Measurements from ENCODE around the gene EYS.

The EYS gene

DNA sequence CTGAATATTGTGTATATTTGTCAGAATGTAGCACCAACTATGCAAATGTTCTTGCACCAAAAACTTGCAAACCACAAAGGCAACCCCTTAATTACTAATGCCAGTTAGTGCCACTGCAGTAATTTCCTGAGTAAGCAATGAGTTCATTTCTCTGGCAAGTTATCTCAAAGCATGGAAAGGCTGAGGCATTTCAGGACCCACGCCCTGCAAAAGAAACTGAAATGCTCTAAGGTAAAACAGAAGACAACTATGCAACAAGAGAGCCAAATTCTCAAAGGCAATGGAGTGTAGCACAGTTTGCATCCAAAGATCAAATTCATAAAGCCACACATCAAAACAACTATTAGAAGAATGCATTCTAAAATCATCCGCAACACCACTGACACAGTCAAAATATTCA, 994.4 kb downstream of the EYS start:
- in situ Hi-C loops (cut with HindIII; ENCODE audit: low sequenced_read_pairs) = no loop called here
- no peak overlapping the region for H3K4me3 ChIP-seq (ENCODE audit: low read depth, low read length)
- TF ChIP-seq, protein P1, sequence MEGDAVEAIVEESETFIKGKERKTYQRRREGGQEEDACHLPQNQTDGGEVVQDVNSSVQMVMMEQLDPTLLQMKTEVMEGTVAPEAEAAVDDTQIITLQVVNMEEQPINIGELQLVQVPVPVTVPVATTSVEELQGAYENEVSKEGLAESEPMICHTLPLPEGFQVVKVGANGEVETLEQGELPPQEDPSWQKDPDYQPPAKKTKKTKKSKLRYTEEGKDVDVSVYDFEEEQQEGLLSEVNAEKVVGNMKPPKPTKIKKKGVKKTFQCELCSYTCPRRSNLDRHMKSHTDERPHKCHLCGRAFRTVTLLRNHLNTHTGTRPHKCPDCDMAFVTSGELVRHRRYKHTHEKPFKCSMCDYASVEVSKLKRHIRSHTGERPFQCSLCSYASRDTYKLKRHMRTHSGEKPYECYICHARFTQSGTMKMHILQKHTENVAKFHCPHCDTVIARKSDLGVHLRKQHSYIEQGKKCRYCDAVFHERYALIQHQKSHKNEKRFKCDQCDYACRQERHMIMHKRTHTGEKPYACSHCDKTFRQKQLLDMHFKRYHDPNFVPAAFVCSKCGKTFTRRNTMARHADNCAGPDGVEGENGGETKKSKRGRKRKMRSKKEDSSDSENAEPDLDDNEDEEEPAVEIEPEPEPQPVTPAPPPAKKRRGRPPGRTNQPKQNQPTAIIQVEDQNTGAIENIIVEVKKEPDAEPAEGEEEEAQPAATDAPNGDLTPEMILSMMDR (IDR thresholded peaks at IDR 0.05; ENCODE audit: low read depth, low read length) = no peak
- peak; percentile 35 for DNase-seq (ENCODE audit: low read depth, low spot score)

DNA sequence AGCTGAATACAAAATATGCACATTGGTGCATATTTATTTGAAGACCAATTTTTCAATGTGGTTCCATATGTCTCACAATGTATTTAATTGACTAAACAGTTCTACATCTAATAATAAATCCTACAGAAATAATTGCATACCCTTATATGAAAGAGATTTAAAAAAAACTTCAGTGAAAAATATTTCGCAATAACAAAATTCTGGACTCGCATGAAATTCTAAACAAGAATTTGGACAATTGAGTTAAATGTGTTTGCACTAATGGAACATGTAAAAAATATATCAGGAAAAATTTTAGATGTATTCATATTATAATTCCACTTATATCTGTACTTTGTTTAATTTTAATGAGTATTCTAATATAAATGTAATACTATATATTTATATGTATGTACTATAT, 1003.1 kb downstream of the EYS start:
- TF ChIP-seq, protein P1 (IDR thresholded peaks at IDR 0.05; ENCODE audit: low read depth, low read length) = no peak
- in situ Hi-C loops (cut with HindIII; ENCODE audit: low sequenced_read_pairs) = no loop called here
- no peak overlapping the region for H3K4me3 ChIP-seq (ENCODE audit: low read depth, low read length)
- DNase-seq (ENCODE audit: low read depth, low spot score) = no peak

DNA sequence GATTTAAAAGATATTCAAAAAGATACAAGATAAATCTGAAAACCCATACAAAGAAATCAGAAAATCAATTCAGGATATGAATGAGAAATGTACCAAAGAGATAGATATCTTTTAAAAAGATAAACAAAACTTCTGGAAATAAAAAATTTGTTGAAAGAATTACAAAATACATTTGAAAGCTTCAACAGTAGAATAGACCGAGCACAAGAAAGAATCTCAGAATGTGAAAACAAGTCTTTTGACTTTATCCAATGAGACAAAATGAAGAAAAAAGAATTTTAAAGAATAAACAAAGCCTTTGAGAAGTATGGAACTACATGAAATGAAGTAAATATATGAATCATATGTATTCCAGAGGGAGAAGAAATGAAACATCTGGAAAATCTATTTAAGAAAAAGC, 1011.0 kb downstream of the EYS start:
- in situ Hi-C loops (cut with HindIII; ENCODE audit: low sequenced_read_pairs) = no loop called here
- TF ChIP-seq, protein P1 (IDR thresholded peaks at IDR 0.05; ENCODE audit: low read depth, low read length) = no peak
- no peak for DNase-seq (ENCODE audit: low read depth, low spot score)
- no peak overlapping the region for H3K4me3 ChIP-seq (ENCODE audit: low read depth, low read length)

DNA sequence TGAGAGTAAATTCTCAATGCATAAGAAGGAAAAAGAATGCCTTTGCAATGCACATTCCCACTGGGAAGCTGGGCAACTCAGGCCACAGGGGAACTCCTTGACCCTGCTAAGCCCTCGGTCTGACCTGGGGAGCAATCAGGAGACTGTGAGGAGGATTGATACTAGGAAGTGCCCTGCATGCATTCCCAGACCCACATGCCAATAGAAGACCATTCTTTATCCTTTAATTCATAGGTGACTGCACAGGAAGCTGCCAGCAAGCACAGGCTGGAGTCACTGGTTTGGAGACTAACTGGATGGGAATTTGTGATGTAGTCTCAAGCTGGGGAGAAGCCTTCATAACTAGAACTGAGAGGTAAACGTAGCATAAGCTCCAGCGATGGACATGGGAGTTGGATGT, 1012.7 kb downstream of the EYS start:
- DNase-seq (ENCODE audit: low read depth, low spot score) = no peak
- TF ChIP-seq, protein P1 (IDR thresholded peaks at IDR 0.05; ENCODE audit: low read depth, low read length) = no peak
- in situ Hi-C loops (cut with HindIII; ENCODE audit: low sequenced_read_pairs) = no loop called here
- no peak overlapping the region for H3K4me3 ChIP-seq (ENCODE audit: low read depth, low read length)

DNA sequence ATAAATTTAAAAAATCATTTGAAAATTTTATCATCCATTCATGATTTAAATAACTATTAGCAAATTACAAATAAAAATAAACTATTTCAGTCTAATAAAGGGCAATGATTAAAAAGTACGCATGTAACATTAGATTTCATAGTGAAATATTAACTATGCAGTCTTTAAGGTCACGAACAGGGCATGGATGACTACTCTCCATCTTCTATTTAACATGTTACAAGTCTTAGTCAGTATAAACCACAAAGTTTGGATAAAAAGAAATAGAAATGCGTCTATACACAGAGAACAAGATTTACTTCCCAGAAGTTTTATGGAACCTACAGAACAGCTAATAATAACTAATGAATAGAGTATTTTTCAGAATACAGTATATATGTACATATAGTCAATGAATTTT, 1016.0 kb downstream of the EYS start:
- TF ChIP-seq, protein P1 (IDR thresholded peaks at IDR 0.05; ENCODE audit: low read depth, low read length) = no peak
- in situ Hi-C loops (cut with HindIII; ENCODE audit: low sequenced_read_pairs) = no loop called here
- no peak for DNase-seq (ENCODE audit: low read depth, low spot score)
- no peak overlapping the region for H3K4me3 ChIP-seq (ENCODE audit: low read depth, low read length)

DNA sequence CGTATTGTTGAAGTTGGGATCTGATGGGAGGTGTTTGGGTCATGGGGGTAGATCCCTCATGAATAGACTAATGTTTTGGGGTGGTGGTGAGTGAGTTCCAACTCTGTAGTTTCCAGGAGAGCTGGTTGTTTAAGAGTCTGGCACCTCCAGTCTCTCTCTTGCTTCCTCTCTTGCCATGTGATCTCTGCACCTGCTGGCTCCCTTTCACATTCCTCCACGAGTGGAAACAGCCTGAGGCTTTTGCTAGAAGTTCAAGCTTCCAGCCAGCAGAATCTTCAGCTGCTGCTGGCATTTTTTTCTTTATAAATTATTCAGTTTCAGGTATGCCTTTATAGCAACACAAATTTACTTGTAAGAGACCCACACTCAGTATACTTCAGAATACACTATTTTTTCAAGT, 1021.6 kb downstream of the EYS start:
- in situ Hi-C loops (cut with HindIII; ENCODE audit: low sequenced_read_pairs) = no loop called here
- DNase-seq (ENCODE audit: low read depth, low spot score) = no peak
- TF ChIP-seq, protein P1 (IDR thresholded peaks at IDR 0.05; ENCODE audit: low read depth, low read length) = no peak
- no peak overlapping the region for H3K4me3 ChIP-seq (ENCODE audit: low read depth, low read length)

DNA sequence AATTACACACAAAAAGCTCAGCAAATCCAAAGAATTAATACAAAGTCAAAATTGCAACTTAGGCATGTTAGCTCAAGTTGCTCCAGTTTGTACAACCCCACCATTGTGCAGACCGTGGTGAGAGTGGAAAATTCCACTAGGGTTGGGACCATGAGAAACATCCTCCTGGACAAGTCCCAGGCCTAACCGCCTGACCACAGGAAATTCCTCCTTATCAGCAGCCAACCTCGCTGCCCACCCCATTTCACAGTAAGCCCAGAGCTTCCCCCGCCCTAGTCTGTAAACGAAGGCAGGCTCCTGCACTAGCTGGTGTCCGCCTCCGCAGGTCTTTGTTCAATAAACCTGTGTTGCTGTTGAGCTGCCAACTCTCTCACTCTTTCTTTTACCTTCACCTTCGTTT, 1023.3 kb downstream of the EYS start:
- DNase-seq (ENCODE audit: low read depth, low spot score) = peak; percentile 80
- in situ Hi-C loops (cut with HindIII; ENCODE audit: low sequenced_read_pairs) = no loop called here
- no peak overlapping the region for H3K4me3 ChIP-seq (ENCODE audit: low read depth, low read length)
- TF ChIP-seq, protein P1 (IDR thresholded peaks at IDR 0.05; ENCODE audit: low read depth, low read length) = no peak
